Stimulated activated naive CD4-positive, alpha-beta T cell treated with Interleukin-2 at 50 U/mL for 16 hours (primary cell): ENCODE data around the gene FBXL17.

Experiments
- DNase-seq: peaks from one replicate; lab custom pipeline; 2025; lab: John Stamatoyannopoulos, UW

The FBXL17 gene

GRCh38 chr5:107858324-107858723 lies 523.6 kb downstream of the FBXL17 start:
- no peak for DNase-seq

DNA sequence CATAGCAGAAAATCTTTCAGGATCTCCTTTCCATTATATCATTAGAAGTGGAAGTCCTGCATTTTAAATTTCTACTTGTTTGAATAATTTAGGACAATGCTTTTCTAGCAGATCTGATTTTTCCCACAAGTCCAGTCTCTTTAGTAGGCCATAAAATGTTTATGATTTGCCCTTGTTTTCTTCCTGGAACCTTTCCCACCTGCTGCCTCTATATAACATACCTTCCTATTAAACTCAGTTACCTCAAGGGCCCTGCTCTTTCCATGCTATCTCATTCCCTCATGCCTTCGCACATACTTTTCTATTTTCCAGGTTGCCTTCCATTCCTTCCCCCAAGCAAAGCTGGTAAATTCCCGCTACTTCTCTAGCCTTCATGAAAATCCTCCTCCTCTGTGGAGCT lies 524.1 kb downstream of the FBXL17 start:
- DNase-seq = no peak

GRCh38 chr5:107855171-107855570 lies 526.7 kb downstream of the FBXL17 start:
- no peak for DNase-seq

GRCh38 chr5:107853696-107854095 lies 528.2 kb downstream of the FBXL17 start:
- no peak for DNase-seq

GRCh38 chr5:107853031-107853430 lies 528.9 kb downstream of the FBXL17 start:
- DNase-seq = no peak

DNA sequence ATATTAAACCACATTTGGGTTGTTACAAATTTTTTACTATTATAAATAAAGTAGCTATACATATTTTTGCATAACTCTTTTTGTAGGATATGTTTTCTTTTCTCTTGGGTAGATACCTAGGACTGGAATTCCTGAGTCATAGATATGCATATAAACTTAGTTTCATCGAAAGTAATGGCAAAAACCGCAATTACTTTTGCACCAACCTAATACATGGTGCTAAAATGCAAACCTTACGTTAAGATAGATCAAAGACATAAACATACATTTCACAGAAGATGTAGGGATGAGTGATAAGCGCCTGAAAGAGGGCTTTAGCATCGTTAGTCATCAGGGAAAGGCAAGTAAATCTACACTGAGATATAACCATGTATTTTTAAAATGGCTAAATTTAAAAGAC lies 532.8 kb downstream of the FBXL17 start:
- no peak for DNase-seq

- no peak for DNase-seq
Observed at GRCh38 chr5:107840592-107840991, 541.3 kb downstream of the FBXL17 start.

DNA sequence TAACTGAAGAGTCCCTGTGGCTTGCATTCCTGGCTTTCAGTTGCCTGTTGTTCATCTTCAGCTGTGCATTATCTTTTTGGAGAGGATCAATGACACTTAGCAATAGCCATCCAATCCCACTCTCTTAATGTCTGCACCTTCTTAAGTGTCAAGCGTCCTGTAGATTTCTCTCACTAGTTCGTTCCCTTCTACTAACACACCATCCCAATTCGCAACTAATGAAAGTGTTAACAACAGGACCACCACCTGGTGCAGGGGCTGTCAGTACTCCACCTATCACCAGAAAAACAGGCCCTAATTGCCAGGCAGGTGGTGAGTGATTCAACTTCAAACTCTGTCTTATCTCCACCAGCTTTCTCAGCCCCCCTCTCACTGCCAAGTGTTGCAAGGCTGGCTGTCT lies 541.7 kb downstream of the FBXL17 start:
- no peak for DNase-seq

- DNase-seq = no peak
Observed at GRCh38 chr5:107835096-107835495, 546.8 kb downstream of the FBXL17 start.

- DNase-seq = no peak
Observed at GRCh38 chr5:107832746-107833145, 549.2 kb downstream of the FBXL17 start.

- DNase-seq = no peak
Observed at GRCh38 chr5:107831612-107832395, 550.1 kb downstream of the FBXL17 start.

DNA sequence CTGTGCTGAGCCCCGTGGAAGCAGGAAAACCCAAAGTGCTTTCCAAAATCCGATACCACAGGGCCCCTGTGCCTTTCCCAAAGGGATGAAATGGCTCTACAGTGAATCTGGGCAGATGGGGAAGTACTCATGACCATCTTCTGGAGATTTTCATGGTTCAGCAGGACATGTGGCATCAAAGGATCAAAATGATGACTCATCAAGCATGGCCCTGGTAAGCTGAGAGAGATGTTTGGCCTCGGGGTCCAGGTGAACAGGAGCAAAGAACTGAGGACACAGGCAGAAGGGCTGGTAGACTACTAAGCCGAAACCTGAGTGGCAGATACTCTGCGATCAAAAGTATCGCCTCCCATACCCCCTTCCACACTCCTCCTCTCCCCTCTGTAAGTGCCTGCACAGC lies 551.1 kb downstream of the FBXL17 start:
- DNase-seq = no peak

DNA sequence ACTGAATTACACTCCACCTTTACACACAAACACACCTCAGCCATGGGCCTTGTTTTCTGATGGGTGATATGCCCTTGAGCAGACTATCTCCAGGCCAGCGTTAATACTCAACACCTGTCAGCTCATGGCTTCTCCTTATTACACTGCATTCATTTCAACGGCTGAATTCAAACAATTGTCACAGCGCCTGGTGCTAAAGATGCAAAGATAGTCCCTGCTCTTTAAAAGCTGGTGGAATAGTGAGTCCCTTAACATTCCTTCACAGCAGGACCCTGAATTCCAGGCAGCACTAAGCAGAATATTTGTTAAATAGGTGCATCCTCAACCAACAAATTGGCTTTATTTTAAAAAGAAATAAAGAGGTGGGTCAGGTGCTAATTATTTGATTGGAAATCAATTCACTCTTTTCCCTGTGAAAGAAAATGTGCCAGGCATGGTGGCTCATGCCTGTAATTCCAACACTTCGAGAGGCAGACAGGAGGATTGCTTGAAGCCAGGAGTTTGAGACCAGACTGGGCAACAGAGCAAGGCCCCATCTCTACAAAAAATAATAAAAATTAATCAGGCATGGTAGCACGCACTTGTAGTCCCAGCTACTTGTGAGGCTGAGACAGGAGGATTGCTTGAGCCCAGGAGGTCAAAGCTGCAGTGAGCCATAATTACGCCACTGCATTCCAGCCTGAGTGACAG lies 555.4 kb downstream of the FBXL17 start:
- DNase-seq = no peak

- DNase-seq = no peak
Observed at GRCh38 chr5:107824821-107825220, 557.1 kb downstream of the FBXL17 start.

GRCh38 chr5:107821288-107821687 lies 560.6 kb downstream of the FBXL17 start:
- no peak for DNase-seq

DNA sequence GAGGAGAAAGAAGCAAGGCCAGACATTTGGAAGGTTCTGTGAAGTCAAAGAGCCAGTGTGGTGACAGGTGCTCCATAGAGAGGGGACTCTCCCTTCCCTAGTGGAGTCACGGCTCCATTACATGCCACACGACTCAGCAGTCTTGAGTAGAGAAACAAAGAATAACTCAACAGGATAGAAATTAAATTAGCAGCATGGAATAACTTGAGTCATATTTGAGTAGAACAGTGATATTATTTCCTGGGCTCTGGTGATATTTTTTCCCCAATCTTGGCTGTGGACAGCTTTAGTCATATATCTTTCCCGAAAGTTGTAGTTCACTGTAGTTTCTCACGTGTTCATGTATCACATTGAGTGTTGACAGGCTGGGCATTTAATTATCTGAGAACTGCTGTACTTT lies 561.5 kb downstream of the FBXL17 start:
- DNase-seq = no peak

- no peak for DNase-seq
Observed at GRCh38 chr5:107817951-107818350, 563.9 kb downstream of the FBXL17 start.

- DNase-seq = no peak
Observed at GRCh38 chr5:107817436-107817835, 564.5 kb downstream of the FBXL17 start.

DNA sequence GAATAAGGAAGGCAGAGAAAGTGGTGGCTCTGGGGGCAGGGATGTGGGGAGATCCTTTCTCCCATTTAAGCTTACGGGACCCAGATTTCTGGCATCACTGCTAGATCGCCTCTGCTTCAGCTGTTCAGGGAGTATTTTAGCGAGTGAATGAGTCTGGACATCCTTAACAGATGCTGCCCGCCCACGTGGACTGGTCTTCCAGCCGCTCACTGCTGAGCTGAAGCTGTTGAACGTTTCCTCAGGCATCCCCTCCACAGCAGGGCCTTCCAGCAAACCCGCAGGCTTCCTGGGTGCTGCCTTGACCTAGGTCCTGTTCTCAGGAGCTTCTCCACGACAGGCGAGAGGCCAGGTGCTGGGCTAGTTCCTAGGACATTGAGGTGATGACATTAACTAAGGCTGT lies 566.8 kb downstream of the FBXL17 start:
- no peak for DNase-seq

DNA sequence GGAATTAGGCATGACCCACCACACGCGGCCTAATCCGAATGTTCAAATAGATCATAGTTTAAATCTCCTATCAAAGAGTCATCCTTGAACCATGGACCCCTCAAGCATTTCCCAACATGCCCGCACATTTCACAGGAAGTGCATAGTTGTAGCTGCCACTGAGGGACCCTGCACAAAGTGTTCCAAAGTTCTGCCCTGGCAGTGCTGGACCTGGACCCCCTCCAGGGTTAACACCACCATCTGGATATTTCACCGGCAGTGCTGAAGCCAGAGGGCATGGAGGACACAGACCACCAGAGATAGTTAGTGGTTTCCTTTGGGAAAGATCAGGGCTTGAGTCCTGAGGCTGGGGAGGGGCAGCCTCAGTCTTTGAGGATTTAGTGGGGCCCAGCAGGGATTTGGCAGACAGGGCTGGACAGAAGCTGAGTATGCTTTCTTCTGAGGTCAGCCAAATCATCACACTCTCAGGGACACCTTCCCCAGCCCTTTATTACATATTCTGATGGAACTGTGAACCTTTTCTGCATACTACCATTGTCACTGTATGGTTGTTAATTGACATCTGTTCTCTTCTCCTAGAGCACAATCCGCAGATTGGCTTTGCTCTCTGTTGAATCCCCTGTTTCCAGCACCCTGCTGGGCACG lies 567.6 kb downstream of the FBXL17 start:
- DNase-seq = no peak

DNA sequence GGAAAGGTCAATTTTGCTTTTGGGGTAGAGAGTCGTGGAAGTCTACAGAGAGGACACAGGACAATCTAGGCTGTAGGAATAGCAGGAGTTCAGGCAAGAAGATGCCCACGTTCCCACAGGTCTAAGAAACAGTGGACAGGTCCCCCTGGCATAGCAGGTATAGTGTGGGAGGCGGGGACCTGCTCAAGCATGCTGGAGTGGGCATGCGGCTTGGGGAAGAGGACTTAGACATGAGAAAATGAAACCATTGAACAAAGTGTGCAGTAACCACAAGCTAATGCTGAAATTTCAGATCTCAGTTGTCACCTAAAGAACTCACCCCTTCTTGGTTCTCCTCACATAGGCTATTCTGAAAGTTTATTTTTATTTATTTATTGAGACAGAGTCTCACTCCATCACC lies 568.3 kb downstream of the FBXL17 start:
- no peak for DNase-seq

DNA sequence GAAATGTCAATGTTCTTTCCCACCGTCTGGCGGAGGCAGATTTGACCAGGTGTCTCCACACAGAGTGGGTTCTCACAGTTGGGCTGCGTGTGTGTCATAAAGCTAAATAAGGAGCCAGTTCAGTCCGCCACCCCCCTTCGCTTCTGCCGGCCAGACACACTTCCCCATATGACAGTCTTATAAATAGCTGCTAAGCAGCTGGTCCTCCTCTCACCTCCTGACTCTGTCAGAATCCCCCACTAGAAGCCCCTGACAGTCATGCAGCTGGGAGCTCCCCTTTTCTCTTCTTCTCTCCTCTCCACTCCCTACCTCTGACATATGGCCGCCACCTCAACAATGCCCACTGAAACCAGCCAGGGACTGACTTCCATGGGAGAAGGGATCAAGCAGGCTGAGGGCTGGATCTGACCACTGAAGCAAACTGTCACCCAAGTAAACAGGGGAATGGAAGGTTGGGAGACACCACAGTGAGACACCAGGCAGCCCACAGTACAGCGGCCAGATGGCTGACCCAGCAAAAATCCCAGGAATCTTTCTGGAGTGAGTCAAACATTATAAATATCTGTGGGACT lies 569.2 kb downstream of the FBXL17 start:
- DNase-seq = no peak
